NCI-H774 (cell line): ENCODE measurements around the gene AKT2.

Experiments
- DNase-seq: peaks from one replicate; lab custom pipeline; 2025; lab: John Stamatoyannopoulos, UW

The AKT2 gene

GRCh38 chr19:40235238-40236025 lies 49.7 kb downstream of the AKT2 start:
- no peak for DNase-seq

GRCh38 chr19:40234429-40235237 lies 50.5 kb downstream of the AKT2 start:
- no peak for DNase-seq

- DNase-seq = no peak
Observed at GRCh38 chr19:40233811-40234389, 51.2 kb downstream of the AKT2 start.

GRCh38 chr19:40232949-40233810 lies 52.0 kb downstream of the AKT2 start:
- no peak for DNase-seq

- no peak for DNase-seq
Observed at GRCh38 chr19:40232479-40232878, 52.7 kb downstream of the AKT2 start.

- DNase-seq = no peak
Observed at GRCh38 chr19:40231544-40232424, 53.4 kb downstream of the AKT2 start.

GRCh38 chr19:40231057-40231456 lies 54.1 kb downstream of the AKT2 start:
- no peak for DNase-seq

GRCh38 chr19:40229926-40230417 lies 55.2 kb downstream of the AKT2 start:
- DNase-seq = no peak

- no peak for DNase-seq
Observed at GRCh38 chr19:40229484-40229883, 55.7 kb downstream of the AKT2 start.

GRCh38 chr19:40228863-40229262 lies 56.3 kb downstream of the AKT2 start:
- DNase-seq = no peak

- DNase-seq = no peak
Observed at GRCh38 chr19:40228346-40228745, 56.8 kb downstream of the AKT2 start.

GRCh38 chr19:40225440-40226305 lies 59.5 kb downstream of the AKT2 start:
- DNase-seq = no peak

- DNase-seq = no peak
Observed at GRCh38 chr19:40224342-40225150, 60.6 kb downstream of the AKT2 start.

- DNase-seq = no peak
Observed at GRCh38 chr19:40223135-40223822, 61.9 kb downstream of the AKT2 start.

- DNase-seq = peak; percentile 28
Observed at GRCh38 chr19:40221858-40222619, 63.1 kb downstream of the AKT2 start.

GRCh38 chr19:40220674-40221073 lies 64.5 kb downstream of the AKT2 start:
- DNase-seq = no peak

GRCh38 chr19:40219721-40220276 lies 65.3 kb downstream of the AKT2 start:
- peak; percentile 21 for DNase-seq
